ENCODE results near the gene GDI2.

- TF ChIP-seq POLR2A (IDR thresholded peaks at IDR 0.05) (no peak), CTCF (IDR thresholded peaks at IDR 0.05) (no peak)
Measured at GRCh38 chr10:5856701-5857004, 43.4 kb upstream of the GDI2 start.

Measured in adrenal gland (tissue), 5 donors.